HG02884 (cell line): ENCODE measurements around the gene SH3BP5L.

ENCODE experiments used
- ATAC-seq: cut with Tn5 transposase; IDR thresholded peaks from one replicate; pipeline ENCODE4 v1.9.1; 2021; ENCODE audit warnings: mild to moderate bottlenecking, moderate library complexity; ENCODE audit not compliant: unreplicated experiment

The SH3BP5L gene

DNA sequence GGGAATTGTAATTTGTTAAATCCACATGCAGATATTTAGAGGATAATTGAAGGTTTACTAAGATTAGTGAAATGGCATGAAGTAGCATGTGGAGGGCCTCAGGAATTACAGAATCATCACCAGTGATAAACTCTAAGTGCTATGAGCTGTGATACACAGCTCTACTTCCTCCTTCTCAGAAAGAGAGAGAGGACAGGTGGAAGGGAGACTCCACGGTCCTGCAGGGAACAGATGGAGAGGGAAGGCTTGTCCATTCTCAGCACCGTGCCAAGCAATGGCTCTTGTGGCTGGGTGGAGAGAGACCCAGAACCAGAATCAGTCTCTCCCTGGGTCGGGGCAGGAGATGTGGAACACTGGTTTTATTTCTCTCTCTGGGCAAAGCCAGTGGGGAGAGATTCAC lies 42.3 kb downstream of the SH3BP5L start:
- no peak for ATAC-seq

- no peak for ATAC-seq
Observed at GRCh38 chr1:248782416-248783141, 43.1 kb downstream of the SH3BP5L start.

- no peak for ATAC-seq
Observed at GRCh38 chr1:248779350-248779749, 46.4 kb downstream of the SH3BP5L start.

DNA sequence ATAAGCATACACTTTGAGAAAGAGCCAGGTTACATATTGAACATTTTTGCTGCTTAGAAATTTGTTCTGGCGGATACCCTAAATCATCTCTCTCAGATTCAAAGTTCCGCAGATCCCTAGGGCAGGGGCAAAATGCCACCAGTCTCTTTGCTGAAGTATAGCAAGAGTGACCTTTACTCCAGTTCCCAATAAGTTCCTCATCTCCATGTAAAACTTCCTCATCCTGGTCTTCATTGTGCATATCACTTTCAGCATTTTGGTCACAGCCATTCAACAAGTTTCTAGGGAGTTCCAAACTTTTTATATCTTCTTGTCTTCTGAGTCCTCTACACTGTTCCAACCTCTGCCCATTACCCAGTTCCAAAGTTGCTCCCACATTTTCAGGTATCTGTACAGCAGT lies 46.8 kb downstream of the SH3BP5L start:
- ATAC-seq: no peak

DNA sequence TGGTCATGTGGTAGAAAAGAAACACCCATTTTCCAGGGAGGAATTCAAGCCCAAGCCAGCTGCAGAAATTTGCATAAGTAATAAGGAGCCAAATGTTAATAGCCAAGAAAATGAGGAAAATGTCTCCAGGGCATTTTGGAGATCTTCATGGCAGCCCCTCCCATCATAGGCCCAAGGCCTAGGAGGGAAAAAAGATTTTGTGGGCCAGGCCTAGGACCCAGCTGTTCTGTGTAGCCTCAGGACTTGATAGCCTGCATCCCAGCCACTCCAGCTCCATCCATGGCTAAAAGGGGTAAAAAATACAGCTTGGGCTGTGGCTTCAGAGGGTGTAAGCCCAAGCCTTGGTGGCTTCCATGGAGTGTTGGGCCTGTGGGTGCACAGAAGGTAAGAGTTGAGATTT lies 48.7 kb downstream of the SH3BP5L start:
- no peak for ATAC-seq

DNA sequence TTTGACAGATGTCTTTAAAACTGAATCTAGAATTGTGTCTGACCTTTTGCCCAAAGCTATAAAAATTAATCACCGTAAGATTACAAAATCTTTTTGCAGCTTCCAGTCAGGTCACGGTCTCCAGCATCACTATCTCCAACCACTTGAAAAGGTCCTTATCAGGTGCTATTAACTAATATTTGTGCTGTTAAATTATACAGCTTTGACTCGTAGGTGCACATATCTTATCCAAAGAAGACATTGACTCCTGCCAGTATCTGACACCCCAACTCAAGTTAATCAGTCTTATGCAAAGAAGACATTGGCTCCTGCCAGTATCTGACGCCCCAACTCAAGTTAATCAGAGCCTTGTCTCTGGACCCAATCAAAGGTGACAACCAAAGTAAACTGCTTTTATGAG lies 50.3 kb downstream of the SH3BP5L start:
- ATAC-seq: no peak
